DND-41 (cell line): ENCODE results near the gene TM4SF18.

ENCODE experiments used
- ATAC-seq: fragments of 200-7000 bp; cut with Tn5 transposase; 3 replicates; pipeline ENCODE4 v1.9.1; 2021; ENCODE audit warnings: low read depth; ENCODE audit not compliant: insufficient read depth
- DNase-seq: peaks from one replicate; pipeline ENCODE4 v3.0.0-alpha.2; 2020
- H2AFZ ChIP-seq: 2 replicates; pipeline ENCODE4 v1.6.0; 2012; ENCODE audit warnings: low read depth, low read length
- H3K27ac ChIP-seq: 2 replicates; pipeline ENCODE4 v1.5.1; 2012; ENCODE audit warnings: low read length, inconsistent platforms
- H3K27me3 ChIP-seq: fragments of 200-600 bp; sonication (generic); 2 replicates; pipeline ENCODE4 v1.6.0; 2012; ENCODE audit warnings: low read length, mild to moderate bottlenecking, inconsistent platforms; ENCODE audit not compliant: insufficient read depth, poor library complexity
- H3K36me3 ChIP-seq: 2 replicates; pipeline ENCODE4 v1.5.1; 2012; ENCODE audit warnings: low read length, inconsistent platforms; ENCODE audit not compliant: insufficient read depth
- H3K4me1 ChIP-seq: 2 replicates; pipeline ENCODE4 v1.5.1; 2012; ENCODE audit warnings: mild to moderate bottlenecking, low read length; ENCODE audit not compliant: insufficient read depth
- H3K4me2 ChIP-seq: 2 replicates; pipeline ENCODE4 v1.6.0; 2012; ENCODE audit warnings: mild to moderate bottlenecking, moderate library complexity, low read length, inconsistent platforms; ENCODE audit not compliant: insufficient read depth
- H3K4me3 ChIP-seq, 2 experiments: fragments of 200-600 bp in 1 of 2; shearing (Covaris generic) in 1 of 2; 2 replicates each; pipeline ENCODE4 v1.5.1; 2012 to 2016; ENCODE audit warnings: inconsistent platforms in 2 of 2, low read length in 2 of 2, mild to moderate bottlenecking in 2 of 2, low read depth in 1 of 2, moderate library complexity in 1 of 2
- H3K79me2 ChIP-seq: 2 replicates; pipeline ENCODE4 v1.6.0; 2012; ENCODE audit warnings: low read length, inconsistent platforms; ENCODE audit not compliant: insufficient read depth
- H3K9ac ChIP-seq: 2 replicates; pipeline ENCODE4 v1.6.0; 2012; ENCODE audit warnings: low read depth, mild to moderate bottlenecking, inconsistent platforms, low read length, moderate library complexity
- H3K9me3 ChIP-seq: 2 replicates; pipeline ENCODE4 v1.5.1; 2012; ENCODE audit warnings: low read length, moderate library complexity, mild to moderate bottlenecking, inconsistent platforms; ENCODE audit not compliant: insufficient read depth, severe bottlenecking
- H4K20me1 ChIP-seq: 2 replicates; pipeline ENCODE4 v1.6.0; 2012; ENCODE audit warnings: low read length; ENCODE audit not compliant: insufficient read depth
- CTCF ChIP-seq: IDR thresholded peaks from 2 replicates; pipeline ENCODE4 v1.5.1; 2012; ENCODE audit warnings: borderline replicate concordance, low read length, moderate library complexity, mild to moderate bottlenecking; ENCODE audit not compliant: poor library complexity, severe bottlenecking; ENCODE audit errors: extremely low read depth
- EZH2 ChIP-seq: IDR thresholded peaks from 3 replicates; pipeline ENCODE4 v1.6.1; 2012; ENCODE audit warnings: borderline replicate concordance, low read depth, mild to moderate bottlenecking, moderate library complexity, low read length, inconsistent platforms; ENCODE audit not compliant: severe bottlenecking

TM4SF18 gene

GRCh38 chr3:149374793-149375500 lies 41.5 kb upstream of the TM4SF18 start:
- no peaks in the 10 kb centered on the region for H3K27me3 ChIP-seq
- no peak for TF ChIP-seq EZH2
- no peak for TF ChIP-seq CTCF
- no peaks in the 10 kb centered on the region for H3K79me2 ChIP-seq
- H2AFZ ChIP-seq, result no peak overlapping the region
- H3K4me1 ChIP-seq, result no peaks in the 10 kb centered on the region
- H3K27ac ChIP-seq, result no peak overlapping the region
- H3K9ac ChIP-seq, result no peak overlapping the region
- no peaks in the 10 kb centered on the region for H3K9me3 ChIP-seq
- H3K4me2 ChIP-seq, result no peak overlapping the region
- no peak for ATAC-seq
- no peak for DNase-seq
- no peaks in the 10 kb centered on the region for H4K20me1 ChIP-seq
- no peak overlapping the region for H3K4me3 ChIP-seq
- H3K36me3 ChIP-seq, result no peaks in the 10 kb centered on the region

- Histone ChIP-seq H3K9ac (no peak overlapping the region), H3K27ac (no peak overlapping the region), H2AFZ (no peak overlapping the region), H3K4me1 (no peaks in the 10 kb centered on the region), H3K36me3 (no peaks in the 10 kb centered on the region), H3K79me2 (no peaks in the 10 kb centered on the region), H3K4me2 (no peak overlapping the region), H3K4me3 (no peak overlapping the region), H3K9me3 (no peaks in the 10 kb centered on the region), H3K27me3 (no peaks in the 10 kb centered on the region), H4K20me1 (no peaks in the 10 kb centered on the region)
- ATAC-seq, result no peak
- TF ChIP-seq CTCF, result no peak
- no peak for TF ChIP-seq EZH2
- no peak for DNase-seq
Measured at GRCh38 chr3:149374391-149374790, 41.0 kb upstream of the TM4SF18 start.

GRCh38 chr3:149373235-149374125 lies 40.0 kb upstream of the TM4SF18 start:
- no peaks in the 10 kb centered on the region for H3K36me3 ChIP-seq
- no peaks in the 10 kb centered on the region for H3K9me3 ChIP-seq
- no peak for ATAC-seq
- no peaks in the 10 kb centered on the region for H3K4me1 ChIP-seq
- TF ChIP-seq EZH2, result no peak
- no peak overlapping the region for H3K9ac ChIP-seq
- no peak overlapping the region for H3K27ac ChIP-seq
- no peak overlapping the region for H2AFZ ChIP-seq
- no peak overlapping the region for H3K4me2 ChIP-seq
- no peaks in the 10 kb centered on the region for H3K79me2 ChIP-seq
- H3K4me3 ChIP-seq, result no peak overlapping the region
- no peaks in the 10 kb centered on the region for H3K27me3 ChIP-seq
- no peaks in the 10 kb centered on the region for H4K20me1 ChIP-seq
- no peak for DNase-seq

GRCh38 chr3:149371723-149372114 lies 38.3 kb upstream of the TM4SF18 start:
- Histone ChIP-seq H3K4me3 (no peak overlapping the region), H3K9me3 (no peaks in the 10 kb centered on the region), H3K27me3 (no peaks in the 10 kb centered on the region), H3K36me3 (no peaks in the 10 kb centered on the region), H3K4me1 (no peaks in the 10 kb centered on the region), H2AFZ (no peak overlapping the region), H4K20me1 (no peaks in the 10 kb centered on the region), H3K27ac (no peak overlapping the region), H3K9ac (no peak overlapping the region), H3K4me2 (no peak overlapping the region), H3K79me2 (no peaks in the 10 kb centered on the region)
- ATAC-seq (no peak), DNase-seq (no peak)
- TF ChIP-seq CTCF (no peak), EZH2 (no peak)
